GM18505 (cell line): ENCODE measurements around the gene FOSL2.

Source experiments
- ATAC-seq: cut with Tn5 transposase; IDR thresholded peaks from one replicate; pipeline ENCODE4 v1.9.1; 2021; ENCODE audit not compliant: unreplicated experiment
- POLR2A ChIP-seq: IDR thresholded peaks from 4 replicates; pipeline ENCODE4 v1.6.1; 2011; ENCODE audit warnings: borderline replicate concordance; ENCODE audit not compliant: insufficient read depth, insufficient read length; ENCODE audit errors: extremely low read depth

Gene FOSL2

GRCh38 chr2:28424799-28425463, 32.3 kb downstream of the FOSL2 start:
- no peak for ATAC-seq
- TF ChIP-seq POLR2A = no peak

DNA sequence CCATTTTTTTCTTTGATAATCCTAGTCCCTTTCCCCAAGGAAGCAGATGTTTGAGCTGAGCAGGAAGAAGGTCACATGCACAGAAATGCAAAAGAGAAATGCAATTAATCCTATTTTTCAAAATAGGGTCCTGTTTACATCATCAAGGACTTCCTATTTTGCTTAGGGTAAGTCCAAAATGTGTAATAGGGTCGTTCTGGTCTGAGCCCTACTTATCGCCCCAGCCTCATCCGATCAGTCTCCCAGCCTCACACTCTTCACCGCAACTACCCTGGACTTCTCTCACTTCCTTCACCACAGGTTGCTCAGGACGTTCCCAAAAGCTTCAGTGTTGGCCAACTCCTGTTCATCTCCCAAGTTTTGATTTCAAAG, 32.8 kb downstream of the FOSL2 start:
- ATAC-seq = no peak
- no peak for TF ChIP-seq POLR2A

DNA sequence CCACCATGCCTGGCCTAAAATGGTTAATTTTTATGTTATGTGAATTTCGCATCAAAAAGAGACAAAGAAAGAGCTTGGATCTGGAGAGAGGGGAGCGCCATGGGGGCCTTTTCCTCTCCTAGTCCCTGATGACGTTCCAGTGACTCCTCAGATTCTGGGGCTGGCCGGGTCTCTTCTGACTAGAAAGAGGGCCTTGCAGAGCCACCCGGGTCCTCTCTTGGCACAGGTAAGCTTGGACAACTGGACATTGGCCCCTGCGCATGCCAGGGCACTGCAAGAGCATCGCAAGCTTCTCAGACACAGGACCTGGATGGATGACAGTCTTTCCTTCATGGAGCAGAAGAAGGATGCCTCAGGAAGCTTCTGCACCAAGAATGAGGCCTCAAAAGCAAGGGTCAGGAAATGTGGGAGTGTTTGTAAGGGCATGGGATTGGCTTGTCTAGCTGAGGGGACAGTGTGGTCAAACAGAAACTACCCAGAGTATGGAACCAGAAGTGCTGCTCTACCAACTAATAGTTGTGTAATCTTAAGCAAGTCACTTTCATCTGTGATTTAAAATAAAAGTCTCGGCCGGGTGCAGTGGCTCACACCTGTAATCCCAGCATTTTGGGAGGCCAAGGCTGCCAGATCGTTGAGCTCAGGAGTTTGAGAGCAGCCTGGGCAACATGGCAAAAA, 35.2 kb downstream of the FOSL2 start:
- TF ChIP-seq POLR2A = no peak
- no peak for ATAC-seq

GRCh38 chr2:28428486-28428885, 35.8 kb downstream of the FOSL2 start:
- ATAC-seq = no peak
- TF ChIP-seq POLR2A = no peak

- no peak for TF ChIP-seq POLR2A
- ATAC-seq = no peak
Observed at GRCh38 chr2:28429636-28430376, 37.1 kb downstream of the FOSL2 start.

- no peak for ATAC-seq
- no peak for TF ChIP-seq POLR2A
Observed at GRCh38 chr2:28430377-28430765, 37.7 kb downstream of the FOSL2 start.

GRCh38 chr2:28430788-28431418, 38.2 kb downstream of the FOSL2 start:
- ATAC-seq = no peak
- TF ChIP-seq POLR2A = no peak

DNA sequence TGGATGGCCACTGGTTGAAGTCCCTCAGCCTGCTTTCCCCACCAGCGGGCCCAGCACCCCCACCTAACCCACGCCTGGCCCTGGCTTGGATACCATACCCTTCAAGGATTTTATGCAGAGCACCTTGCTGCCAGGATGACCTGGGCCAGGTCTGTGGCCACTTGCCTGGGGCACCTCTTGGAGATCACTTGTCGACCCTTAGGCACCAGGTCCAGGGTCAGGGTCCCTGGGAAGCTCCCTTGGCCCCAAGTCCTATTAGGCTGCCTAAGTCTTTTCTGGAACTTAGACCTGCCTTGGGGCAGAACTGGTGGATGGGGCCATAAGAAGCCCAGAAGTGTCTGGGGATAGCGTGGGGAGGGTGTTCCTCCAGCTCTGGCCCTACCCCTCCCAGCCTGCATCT, 39.1 kb downstream of the FOSL2 start:
- no peak for TF ChIP-seq POLR2A
- no peak for ATAC-seq

GRCh38 chr2:28432362-28432761, 39.7 kb downstream of the FOSL2 start:
- no peak for TF ChIP-seq POLR2A
- ATAC-seq = no peak

DNA sequence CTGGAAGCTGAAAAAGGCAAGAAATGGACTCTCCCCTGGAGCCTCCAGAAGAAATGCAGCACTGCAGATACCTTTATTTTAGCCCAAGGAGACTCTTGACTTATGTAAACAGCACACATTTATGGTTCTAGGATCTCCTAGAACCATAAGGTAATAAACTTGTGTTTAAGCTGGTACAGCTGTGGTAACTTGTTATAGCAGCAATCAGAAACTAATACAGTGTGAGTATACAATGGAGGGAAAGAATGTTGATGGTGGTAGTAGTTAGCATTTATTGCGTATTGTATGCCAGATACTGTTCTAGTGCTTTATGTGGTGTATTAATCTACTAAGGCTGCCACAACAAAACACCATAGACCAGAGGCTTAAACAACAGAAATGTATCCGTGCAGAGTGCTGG, 40.6 kb downstream of the FOSL2 start:
- no peak for TF ChIP-seq POLR2A
- ATAC-seq = no peak

GRCh38 chr2:28433935-28434599, 41.4 kb downstream of the FOSL2 start:
- no peak for TF ChIP-seq POLR2A
- ATAC-seq = no peak

- TF ChIP-seq POLR2A = no peak
- ATAC-seq = no peak
Observed at GRCh38 chr2:28434600-28434989, 41.9 kb downstream of the FOSL2 start.

DNA sequence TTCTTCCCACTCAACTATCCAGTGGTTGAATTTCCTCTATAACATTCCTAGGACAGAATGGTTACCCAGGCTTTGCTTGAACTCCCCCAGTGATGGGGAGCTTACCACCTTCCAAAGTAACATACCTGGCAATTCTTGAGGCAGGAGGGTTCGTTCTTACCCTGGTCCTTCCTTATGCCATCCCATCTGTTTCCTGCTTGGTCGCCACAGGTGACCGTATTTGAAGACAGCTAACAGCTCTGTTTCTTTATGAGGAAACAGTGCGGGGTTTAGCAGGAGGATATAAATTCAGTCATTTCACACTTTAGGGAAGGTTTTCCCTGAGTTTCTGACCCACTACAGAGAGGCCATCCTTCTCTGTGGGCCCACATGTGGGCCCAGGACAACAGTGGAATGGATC, 42.6 kb downstream of the FOSL2 start:
- no peak for TF ChIP-seq POLR2A
- no peak for ATAC-seq
